Endothelial cell (in vitro differentiated cells): Measurements from ENCODE around the gene PIP4K2C. TPM values are rescaled to one million over a fixed set of nuclear protein-coding genes. Genes with fewer than 3 reads are reported as not detected.

ENCODE experiments used
- DNase-seq: peaks from one replicate; pipeline ENCODE4 v3.0.0; 2021; ENCODE audit warnings: low spot score
- H3K27ac Mint-ChIP-seq: one replicate; pipeline ENCODE4 v1.8.0; 2021; ENCODE audit warnings: mixed read lengths, inconsistent platforms; ENCODE audit not compliant: unreplicated experiment
- H3K27me3 Mint-ChIP-seq: one replicate; pipeline ENCODE4 v1.8.0; 2021; ENCODE audit warnings: mild to moderate bottlenecking, moderate library complexity, mixed read lengths, inconsistent platforms; ENCODE audit not compliant: unreplicated experiment
- H3K36me3 Mint-ChIP-seq: one replicate; pipeline ENCODE4 v1.8.0; 2021; ENCODE audit warnings: mild to moderate bottlenecking, low read depth, mixed read lengths, inconsistent platforms; ENCODE audit not compliant: unreplicated experiment
- H3K4me1 Mint-ChIP-seq: one replicate; pipeline ENCODE4 v1.8.0; 2021; ENCODE audit warnings: mild to moderate bottlenecking, mixed read lengths, inconsistent platforms; ENCODE audit not compliant: unreplicated experiment
- H3K4me3 Mint-ChIP-seq: one replicate; pipeline ENCODE4 v1.8.0; 2021; ENCODE audit warnings: mild to moderate bottlenecking, mixed read lengths, inconsistent platforms; ENCODE audit not compliant: unreplicated experiment
- H3K9me3 Mint-ChIP-seq: one replicate; pipeline ENCODE4 v1.8.0; 2021; ENCODE audit warnings: mixed read lengths, inconsistent platforms; ENCODE audit not compliant: unreplicated experiment
- total RNA-seq: library from RNA; stranded (reverse); fragmentation: NEBNext Ultra II Directional; extraction: Animal tissue kit (Norgen Biotek cat#: 25700); gene quantifications from one replicate; pipeline ENCODE4 v1.2.1, GENCODE V29; 2021; ENCODE audit not compliant: unreplicated experiment
- TF ChIP-seq, protein P1 (sequence below): fragments of 200-600 bp; sonication (generic); IDR thresholded peaks from one replicate; pipeline ENCODE4 v1.5.0; 2021; ENCODE audit warnings: antibody characterized with exemption; ENCODE audit not compliant: unreplicated experiment

PIP4K2C gene
- total RNA-seq, 1 donor from 2014 or later, result 18.5 TPM

DNA sequence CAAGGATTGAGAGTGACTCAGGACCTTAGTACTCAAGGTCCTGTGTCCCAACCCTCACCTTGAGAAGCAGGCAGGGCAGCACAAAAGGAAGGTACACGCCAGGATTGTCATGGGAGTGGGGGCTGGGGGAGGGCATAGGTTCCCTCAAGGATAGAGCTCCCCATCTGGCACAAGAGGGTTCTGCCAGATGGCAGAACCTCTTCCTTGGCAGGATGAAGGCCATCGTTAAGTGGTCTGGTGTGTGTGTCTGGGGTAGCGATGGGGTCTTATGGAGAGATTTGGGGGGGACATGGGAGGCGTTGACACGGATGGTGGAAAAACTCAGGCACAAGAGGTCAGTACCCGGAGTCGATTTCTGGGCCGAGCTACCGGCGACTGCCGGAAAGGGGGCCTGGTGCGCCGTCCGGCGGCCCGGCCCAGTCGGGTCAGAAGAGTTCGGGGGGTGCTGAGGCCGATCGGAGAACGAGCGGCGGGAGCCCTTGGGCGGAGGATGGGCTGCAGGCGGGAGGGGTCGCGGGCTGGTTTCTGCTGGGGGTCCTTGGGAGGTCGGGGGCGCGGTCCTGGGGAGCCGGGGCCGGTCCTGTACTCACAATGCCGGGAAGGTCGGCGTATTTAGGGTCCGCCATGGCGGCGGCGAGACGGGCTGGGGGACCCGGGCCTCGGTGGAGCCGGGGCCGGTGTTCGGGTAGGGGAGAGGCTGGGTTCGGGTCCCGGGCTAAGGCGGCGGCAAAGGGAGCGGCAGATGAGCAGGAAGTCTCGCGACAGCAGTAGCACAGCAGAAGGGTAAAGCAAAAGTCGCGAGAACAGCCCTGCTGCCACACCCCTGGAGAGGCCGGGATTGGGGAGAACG, 44.3 kb upstream of the PIP4K2C start, which contains the start of gene DCTN2:
DCTN2 (minus strand) TSS at position 755 of the 850 bp plus-strand sequence; CDS start at position 626, 129 bp downstream.
- H3K36me3 Mint-ChIP-seq, result no peaks in the 10 kb centered on the region
- H3K4me1 Mint-ChIP-seq, result peaks cover 26% of the 10 kb centered on the region
- H3K27me3 Mint-ChIP-seq, result peaks cover 13% of the 10 kb centered on the region
- TF ChIP-seq, protein P1, sequence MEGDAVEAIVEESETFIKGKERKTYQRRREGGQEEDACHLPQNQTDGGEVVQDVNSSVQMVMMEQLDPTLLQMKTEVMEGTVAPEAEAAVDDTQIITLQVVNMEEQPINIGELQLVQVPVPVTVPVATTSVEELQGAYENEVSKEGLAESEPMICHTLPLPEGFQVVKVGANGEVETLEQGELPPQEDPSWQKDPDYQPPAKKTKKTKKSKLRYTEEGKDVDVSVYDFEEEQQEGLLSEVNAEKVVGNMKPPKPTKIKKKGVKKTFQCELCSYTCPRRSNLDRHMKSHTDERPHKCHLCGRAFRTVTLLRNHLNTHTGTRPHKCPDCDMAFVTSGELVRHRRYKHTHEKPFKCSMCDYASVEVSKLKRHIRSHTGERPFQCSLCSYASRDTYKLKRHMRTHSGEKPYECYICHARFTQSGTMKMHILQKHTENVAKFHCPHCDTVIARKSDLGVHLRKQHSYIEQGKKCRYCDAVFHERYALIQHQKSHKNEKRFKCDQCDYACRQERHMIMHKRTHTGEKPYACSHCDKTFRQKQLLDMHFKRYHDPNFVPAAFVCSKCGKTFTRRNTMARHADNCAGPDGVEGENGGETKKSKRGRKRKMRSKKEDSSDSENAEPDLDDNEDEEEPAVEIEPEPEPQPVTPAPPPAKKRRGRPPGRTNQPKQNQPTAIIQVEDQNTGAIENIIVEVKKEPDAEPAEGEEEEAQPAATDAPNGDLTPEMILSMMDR, result no peak
- peak; percentile 89 for DNase-seq
- H3K27ac Mint-ChIP-seq, result peak within 1 kb of the TSS; percentile 97
- peak within 1 kb of the TSS; percentile 100 for H3K4me3 Mint-ChIP-seq
- H3K9me3 Mint-ChIP-seq, result no peaks in the 10 kb centered on the region

DNA sequence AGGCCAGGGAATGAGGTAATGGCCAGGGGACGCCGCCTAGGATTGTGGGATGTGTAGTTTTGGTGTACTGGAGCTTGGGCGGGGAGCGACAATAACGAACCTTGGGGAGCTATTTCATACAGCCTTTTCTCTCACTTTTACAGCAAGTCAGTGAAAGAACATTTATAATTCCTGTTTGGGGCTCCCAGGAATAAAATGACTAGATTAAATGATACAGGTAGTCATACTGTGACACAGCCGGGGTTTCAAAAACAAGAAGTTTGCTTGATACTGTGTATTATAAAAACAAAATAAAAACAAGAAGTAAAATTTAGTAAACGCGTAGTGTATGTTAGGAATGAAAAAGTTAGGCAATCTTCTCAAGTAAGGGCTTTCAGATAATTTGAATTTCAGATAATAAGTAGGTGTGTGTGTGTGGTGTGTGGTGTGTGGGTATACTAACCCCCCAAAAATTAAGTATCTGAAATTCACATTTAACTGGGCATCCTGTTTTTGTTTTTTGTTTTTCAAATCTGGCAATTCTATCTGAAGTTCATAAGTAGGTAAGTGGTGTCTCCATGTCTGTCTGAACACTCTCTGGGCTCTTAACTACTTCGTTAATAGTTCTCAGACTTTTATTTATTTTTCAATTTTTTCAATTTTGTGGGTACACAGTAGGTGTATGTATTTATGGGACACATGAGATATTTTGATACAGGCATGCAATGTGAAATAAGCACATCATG, 43.5 kb upstream of the PIP4K2C start:
- H3K27ac Mint-ChIP-seq, result peak overlapping the region; percentile 97
- DNase-seq, result no peak

DNA sequence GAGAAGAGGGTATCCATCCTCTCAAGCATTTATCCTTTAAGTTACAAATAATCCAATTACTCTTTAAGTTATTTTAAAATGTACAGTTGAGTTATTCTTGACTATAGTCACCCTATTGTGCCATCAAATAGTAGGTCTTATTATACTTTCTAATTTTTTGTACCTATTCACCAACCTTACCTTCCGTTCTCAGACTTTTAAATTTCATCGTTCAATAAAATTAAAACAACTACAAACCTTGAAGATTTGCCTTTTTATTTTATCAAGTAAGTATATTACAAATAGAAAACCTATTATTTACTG, 43.0 kb upstream of the PIP4K2C start:
- H3K27ac Mint-ChIP-seq, result no peak overlapping the region
- H3K36me3 Mint-ChIP-seq, result no peaks in the 10 kb centered on the region
- TF ChIP-seq, protein P1, result no peak
- H3K27me3 Mint-ChIP-seq, result peaks cover 13% of the 10 kb centered on the region
- no peak overlapping the region for H3K4me3 Mint-ChIP-seq
- no peaks in the 10 kb centered on the region for H3K9me3 Mint-ChIP-seq
- DNase-seq, result no peak
- H3K4me1 Mint-ChIP-seq, result peaks cover 26% of the 10 kb centered on the region

More for the DNA sequence above, 43.5 kb upstream of the PIP4K2C start:
- H3K4me3 Mint-ChIP-seq, result peak overlapping the region; percentile 100
- peaks cover 13% of the 10 kb centered on the region for H3K27me3 Mint-ChIP-seq
- H3K4me1 Mint-ChIP-seq, result peaks cover 26% of the 10 kb centered on the region
- TF ChIP-seq, protein P1, result no peak
- H3K9me3 Mint-ChIP-seq, result no peaks in the 10 kb centered on the region
- no peaks in the 10 kb centered on the region for H3K36me3 Mint-ChIP-seq

DNA sequence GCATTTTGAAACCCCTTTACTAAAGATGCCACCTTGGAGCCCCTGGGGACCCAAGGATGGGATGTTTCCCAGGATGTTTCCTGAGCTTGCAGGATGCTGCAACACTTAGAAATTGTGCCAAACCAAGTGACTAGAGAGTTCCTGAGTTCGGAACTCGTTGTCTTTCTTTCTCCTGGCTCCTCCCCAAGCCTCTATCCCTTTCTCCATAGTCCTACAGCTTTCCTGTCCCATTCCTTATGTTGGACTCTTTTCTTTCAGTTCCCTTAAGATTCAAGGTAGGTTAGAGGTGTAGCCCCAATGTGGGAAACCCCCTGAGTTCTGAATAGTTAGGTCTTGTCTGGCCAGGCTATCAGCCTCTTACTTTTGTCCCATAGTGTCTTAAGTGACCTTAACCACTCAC, 42.5 kb upstream of the PIP4K2C start:
- DNase-seq, result no peak
- Mint-ChIP-seq H3K36me3 (no peaks in the 10 kb centered on the region), H3K27me3 (peaks cover 13% of the 10 kb centered on the region), H3K27ac (no peak overlapping the region), H3K4me3 (peak overlapping the region; percentile 7), H3K9me3 (no peaks in the 10 kb centered on the region), H3K4me1 (peaks cover 26% of the 10 kb centered on the region)
- TF ChIP-seq, protein P1, result no peak
